SJSA1 (cell line): ENCODE results near the gene TRIM46. TPM values are rescaled to one million over a fixed set of nuclear protein-coding genes. Genes with fewer than 3 reads are reported as not detected.
A peak's percentile ranks its signal among the peaks of the same experiment; 100 is the strongest.
"Not testable (repeated sequence)": the region's sequence is repeated elsewhere in the genome, so short reads cannot be mapped to it uniquely, and the experiment has no call there.

Experiments used
- DNase-seq, 2 experiments: peaks; one replicate each; pipeline ENCODE4 v3.0.0-alpha.2; 2015 to 2020; ENCODE audit warnings: low spot score in 2 of 2, low read depth in 1 of 2
- H3K27ac ChIP-seq: fragments of 250-450 bp; sonication (Bioruptor Pico); 2 replicates; pipeline ENCODE4 v1.5.1; 2020; ENCODE audit warnings: mild to moderate bottlenecking, moderate library complexity
- H3K27me3 ChIP-seq: fragments of 250-450 bp; sonication (Bioruptor Pico); replicated peaks from 2 replicates; pipeline ENCODE4 v1.5.1; 2020; ENCODE audit warnings: mild to moderate bottlenecking, moderate library complexity
- H3K36me3 ChIP-seq: fragments of 250-450 bp; sonication (Bioruptor Pico); 2 replicates; pipeline ENCODE4 v1.5.1; 2020; ENCODE audit warnings: mild to moderate bottlenecking
- H3K4me1 ChIP-seq: fragments of 250-450 bp; sonication (Bioruptor Pico); replicated peaks from 2 replicates; pipeline ENCODE4 v1.6.1; 2021; ENCODE audit warnings: mild to moderate bottlenecking
- H3K4me3 ChIP-seq: fragments of 250-450 bp; sonication (Bioruptor Pico); 2 replicates; pipeline ENCODE4 v1.5.1; 2020; ENCODE audit warnings: mild to moderate bottlenecking
- H3K9me3 ChIP-seq: fragments of 250-450 bp; sonication (Bioruptor Pico); replicated peaks from 2 replicates; pipeline ENCODE4 v1.5.1; 2020; ENCODE audit warnings: mild to moderate bottlenecking
- total RNA-seq: library from RNA; depleted of rRNA; stranded (reverse); fragments of >200 nt; shearing (Covaris generic); gene quantifications from 2 replicates; pipeline ENCODE4 v1.2.3, GENCODE V29; 2014

The TRIM46 gene
- total RNA-seq, 1 experiment from 2014 or later = 0.21 TPM

DNA sequence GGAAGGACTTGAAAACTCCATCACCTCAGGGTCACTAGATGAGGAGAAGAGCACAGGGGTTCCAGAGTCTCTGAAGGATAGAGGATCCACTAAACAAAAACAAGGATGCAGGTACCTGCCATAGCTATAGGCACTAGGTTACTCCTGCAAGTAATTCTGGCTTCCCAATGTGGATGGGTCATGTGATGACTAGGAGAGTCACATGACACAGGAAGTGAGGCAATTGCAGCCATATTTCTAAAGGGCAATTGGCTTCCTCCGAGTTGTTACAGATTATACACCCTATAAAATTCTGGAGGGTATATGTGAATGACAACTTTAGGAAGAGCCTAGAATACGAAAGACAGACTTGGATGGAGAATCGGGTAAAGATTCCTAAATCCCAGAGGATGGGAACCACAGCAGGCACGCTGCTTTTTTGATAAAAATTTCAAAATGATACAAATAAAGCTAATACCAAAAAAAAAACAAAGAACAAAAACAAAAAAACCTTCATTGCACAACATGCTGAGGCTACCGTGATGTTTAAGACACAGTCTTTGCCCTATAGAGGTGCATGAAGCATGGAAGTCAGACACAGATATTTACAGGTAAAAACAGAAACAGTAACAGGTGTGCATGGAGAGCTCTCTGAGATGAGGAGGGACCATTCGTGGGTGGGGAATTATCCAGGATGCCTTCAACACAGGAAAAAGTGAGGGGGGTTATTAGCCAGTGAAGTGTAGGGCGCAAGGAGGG is 45.4 kb downstream of the TRIM46 start:
- peaks cover 12% of the 10 kb centered on the region for H3K4me1 ChIP-seq
- peaks cover 13% of the 10 kb centered on the region for H3K36me3 ChIP-seq
- no peaks in the 10 kb centered on the region for H3K27me3 ChIP-seq
- no peak overlapping the region for H3K27ac ChIP-seq
- no peaks in the 10 kb centered on the region for H3K9me3 ChIP-seq
- no peak for DNase-seq
- no peak overlapping the region for H3K4me3 ChIP-seq

DNA sequence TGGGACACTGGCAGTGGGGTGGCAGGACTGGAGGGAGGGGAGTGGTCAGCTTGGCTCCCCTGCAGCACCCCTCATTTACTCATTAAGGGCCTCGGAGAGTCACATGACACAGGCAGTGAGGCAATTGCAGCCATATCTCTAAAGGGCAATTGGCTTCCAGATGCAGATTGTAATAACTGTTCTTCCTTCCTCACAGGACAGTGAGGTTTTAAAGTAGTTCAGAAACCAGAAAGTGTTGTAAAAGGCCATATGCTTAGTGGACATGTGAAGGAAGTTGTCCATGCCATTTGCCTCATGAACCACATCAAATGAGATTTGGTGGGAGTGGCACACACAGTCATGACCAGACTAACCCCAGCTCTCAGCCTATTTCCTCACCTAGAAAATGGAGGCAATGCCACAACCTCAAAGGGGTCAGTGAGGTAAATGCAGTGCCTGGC is 46.0 kb downstream of the TRIM46 start:
- H3K36me3 ChIP-seq = peaks cover 15% of the 10 kb centered on the region
- no peaks in the 10 kb centered on the region for H3K9me3 ChIP-seq
- peaks cover 18% of the 10 kb centered on the region for H3K4me1 ChIP-seq
- no peak overlapping the region for H3K4me3 ChIP-seq
- no peak overlapping the region for H3K27ac ChIP-seq
- H3K27me3 ChIP-seq = no peaks in the 10 kb centered on the region
- DNase-seq = no peak

DNA sequence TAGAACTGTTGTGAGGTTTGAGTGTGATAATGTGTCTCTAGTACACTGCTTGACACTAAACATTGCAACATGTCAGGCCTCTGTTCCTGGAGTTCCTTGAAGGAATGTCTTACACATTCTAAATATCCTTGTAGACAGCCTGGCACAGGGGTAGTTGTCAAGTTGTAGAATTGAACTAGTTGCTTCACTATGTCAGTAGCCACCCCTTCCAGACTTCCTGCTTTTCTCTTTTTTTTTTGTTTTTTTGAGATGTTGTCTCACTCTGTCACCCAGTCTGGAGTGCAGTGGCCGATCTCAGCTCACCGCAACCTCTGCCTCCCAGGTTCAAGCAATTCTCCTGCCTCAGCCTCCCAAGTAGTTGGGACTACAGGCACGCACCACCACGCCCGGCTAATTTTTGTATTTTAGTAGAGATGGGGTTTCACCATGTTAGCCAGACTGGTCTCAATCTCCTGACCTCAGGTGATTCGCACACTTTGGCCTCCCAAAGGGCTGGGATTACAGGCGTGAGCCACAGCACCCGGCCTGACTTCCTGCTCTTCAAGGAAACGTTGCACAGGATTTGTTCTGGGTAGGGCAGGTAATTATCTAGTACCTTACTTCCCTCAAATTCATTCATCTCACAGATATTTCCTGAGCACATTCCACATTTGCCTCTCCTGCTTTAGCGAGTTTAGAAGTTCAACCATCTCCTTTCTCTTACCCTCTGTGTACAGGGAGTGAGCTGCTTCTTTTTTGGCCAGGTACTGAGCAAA is 46.7 kb downstream of the TRIM46 start:
- H3K36me3 ChIP-seq = peaks cover 15% of the 10 kb centered on the region
- not testable (repeated sequence) for H3K27me3 ChIP-seq, H3K9me3 ChIP-seq, H3K4me3 ChIP-seq, H3K27ac ChIP-seq, DNase-seq
- peaks cover 26% of the 10 kb centered on the region for H3K4me1 ChIP-seq

DNA sequence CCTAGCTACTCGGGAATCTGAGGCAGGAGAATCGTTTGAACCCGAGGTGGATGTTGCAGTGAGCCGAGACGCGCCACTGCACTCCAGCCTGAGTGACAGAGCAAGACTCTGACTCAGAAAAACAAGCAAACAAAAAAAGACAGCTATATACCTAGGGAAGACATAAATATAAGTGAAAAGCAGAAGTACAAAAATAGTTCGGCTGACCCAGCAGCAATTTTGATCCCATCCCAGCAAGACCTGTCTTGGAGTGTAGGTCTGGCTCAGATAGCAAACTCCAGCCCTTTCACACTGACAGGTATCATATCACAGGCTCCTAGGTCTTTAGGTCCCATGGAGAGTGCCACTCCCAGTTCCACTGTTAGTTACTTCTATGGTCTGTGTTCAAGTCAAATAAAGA is 49.4 kb downstream of the TRIM46 start:
- H3K4me1 ChIP-seq = peaks cover 43% of the 10 kb centered on the region
- H3K27ac ChIP-seq = no peak overlapping the region
- H3K4me3 ChIP-seq = no peak overlapping the region
- no peak for DNase-seq
- no peaks in the 10 kb centered on the region for H3K9me3 ChIP-seq
- no peaks in the 10 kb centered on the region for H3K27me3 ChIP-seq
- H3K36me3 ChIP-seq = peaks cover 4% of the 10 kb centered on the region

DNA sequence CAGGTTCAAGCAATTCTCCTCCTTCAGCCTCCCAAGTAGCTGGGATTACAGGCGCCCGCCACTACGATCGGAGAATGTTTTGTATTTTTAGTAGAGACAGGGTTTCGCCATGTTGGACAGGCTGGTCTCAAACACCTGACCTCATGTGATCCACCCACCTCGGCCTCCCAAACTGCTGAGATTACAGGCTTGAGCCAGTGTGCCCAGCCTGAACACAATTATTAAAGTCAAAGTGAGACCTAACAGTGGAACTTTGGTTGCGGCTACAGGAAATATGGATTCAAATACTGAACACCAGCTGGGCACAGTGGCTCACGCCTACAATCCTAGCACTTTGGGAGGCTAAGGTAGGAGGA is 51.7 kb downstream of the TRIM46 start:
- peaks cover 46% of the 10 kb centered on the region for H3K4me1 ChIP-seq
- not testable (repeated sequence) for H3K9me3 ChIP-seq, H3K4me3 ChIP-seq, H3K27me3 ChIP-seq, DNase-seq, H3K36me3 ChIP-seq
- H3K27ac ChIP-seq = peak overlapping the region; percentile 99

DNA sequence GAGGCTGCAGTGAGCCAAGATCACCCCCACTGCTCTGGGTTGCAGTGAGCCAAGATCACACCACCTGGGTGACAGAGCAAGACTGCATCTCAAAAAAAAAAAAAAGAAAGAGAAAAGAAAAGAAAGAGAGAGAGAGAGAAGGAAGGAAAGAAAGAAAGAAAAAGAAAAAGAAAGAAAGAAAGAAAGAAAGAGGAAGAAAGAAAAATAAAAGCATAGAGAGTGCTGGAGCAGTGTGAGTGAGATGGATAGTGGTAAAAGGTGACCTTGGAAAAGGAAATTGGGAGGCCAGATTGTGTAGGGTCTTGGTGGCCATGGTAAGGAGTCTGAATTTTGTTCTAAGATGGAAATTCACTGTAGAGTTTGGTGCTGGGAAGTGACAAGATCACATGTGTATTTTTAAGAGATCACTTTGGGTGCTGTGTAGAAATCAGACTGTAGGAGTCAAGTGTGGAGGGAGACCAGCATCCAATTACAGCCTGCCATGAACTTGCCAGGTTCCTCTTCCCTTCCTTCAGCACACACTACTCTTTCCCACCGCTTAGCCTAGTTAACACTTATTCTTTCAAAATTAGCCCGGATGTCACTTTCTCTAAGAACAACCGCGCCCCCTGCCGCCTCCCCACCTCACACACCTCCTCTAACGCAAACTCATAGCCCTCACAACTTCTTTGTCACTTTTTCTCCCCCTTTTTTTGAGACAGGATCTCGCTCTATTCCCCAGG is 52.7 kb downstream of the TRIM46 start:
- Histone ChIP-seq H3K27ac (peak overlapping the region; percentile 73), H3K9me3 (no peaks in the 10 kb centered on the region), H3K4me1 (peaks cover 46% of the 10 kb centered on the region), H3K27me3 (no peaks in the 10 kb centered on the region), H3K36me3 (peaks cover 3% of the 10 kb centered on the region; the same call in 1 of the 2 replicates), H3K4me3 (peak overlapping the region; percentile 47)
- peak; percentile 82 to 94 for DNase-seq

DNA sequence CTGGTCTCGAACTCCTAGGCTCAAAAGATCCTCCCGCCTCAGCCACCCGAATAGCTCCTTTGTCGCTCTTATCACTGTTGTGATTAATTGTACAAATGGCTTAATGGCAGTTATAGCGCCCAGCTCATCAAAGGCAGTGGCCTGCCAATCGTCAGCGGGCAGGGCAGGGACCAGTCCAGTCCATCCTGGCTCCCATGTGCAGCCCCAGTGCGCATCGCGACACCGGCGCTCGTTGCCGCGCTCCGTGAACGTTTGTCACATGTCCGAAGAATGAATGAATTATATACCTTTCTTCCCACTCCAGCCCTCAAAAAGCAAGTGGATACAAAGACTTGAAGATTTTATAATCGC is 53.2 kb downstream of the TRIM46 start:
- peaks cover 3% of the 10 kb centered on the region; the same call in 1 of the 2 replicates for H3K36me3 ChIP-seq
- H3K27me3 ChIP-seq = no peaks in the 10 kb centered on the region
- H3K9me3 ChIP-seq = no peaks in the 10 kb centered on the region
- peak; percentile 74 to 86 for DNase-seq
- H3K4me3 ChIP-seq = peak overlapping the region; percentile 47
- peaks cover 46% of the 10 kb centered on the region for H3K4me1 ChIP-seq
- peak overlapping the region; percentile 73 for H3K27ac ChIP-seq

DNA sequence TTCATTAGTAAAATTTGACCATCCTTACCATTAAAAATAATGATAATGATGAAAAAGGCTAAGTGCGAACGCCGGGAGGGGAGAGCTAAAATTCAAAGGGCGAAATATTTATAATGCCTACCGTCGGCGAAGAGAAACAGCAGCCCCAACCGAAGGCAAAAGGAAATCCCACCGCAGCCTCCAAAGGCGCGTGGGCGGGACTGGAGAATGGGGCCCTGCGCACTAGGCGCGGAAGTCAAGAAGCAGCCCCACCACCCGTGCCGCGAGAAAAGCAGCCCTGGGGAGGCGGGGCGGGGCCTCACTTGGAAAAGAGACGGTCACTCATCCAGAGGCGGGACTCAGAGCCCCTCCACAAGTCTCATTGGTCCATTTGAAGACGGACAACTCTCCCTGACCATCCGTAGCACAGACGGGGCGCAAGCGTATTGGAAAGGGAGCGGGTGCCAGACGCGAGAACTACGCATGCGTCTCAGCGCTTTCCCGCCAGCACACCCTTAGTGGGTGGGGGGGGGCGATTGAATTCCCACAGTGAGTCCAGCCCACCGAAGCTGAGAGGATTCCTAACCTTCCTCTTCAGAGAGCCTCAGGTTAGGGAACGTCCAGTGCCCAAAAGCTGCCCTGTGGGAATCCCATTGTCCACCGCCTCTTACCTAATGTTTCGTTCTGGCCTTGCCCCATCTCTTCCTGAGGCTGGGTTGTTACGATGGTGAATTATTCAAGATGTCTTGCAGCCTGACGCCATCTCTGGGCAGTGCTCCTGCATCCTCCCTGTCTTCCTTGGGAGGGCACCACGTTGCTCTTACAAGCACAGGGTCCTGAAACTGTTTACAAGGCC is 53.8 kb downstream of the TRIM46 start:
- Histone ChIP-seq H3K4me3 (peak overlapping the region; percentile 47), H3K36me3 (peaks cover 3% of the 10 kb centered on the region; the same call in 1 of the 2 replicates), H3K4me1 (peaks cover 49% of the 10 kb centered on the region), H3K27ac (peak overlapping the region; percentile 73), H3K9me3 (no peaks in the 10 kb centered on the region), H3K27me3 (no peaks in the 10 kb centered on the region)
- peak; percentile 100 for DNase-seq

DNA sequence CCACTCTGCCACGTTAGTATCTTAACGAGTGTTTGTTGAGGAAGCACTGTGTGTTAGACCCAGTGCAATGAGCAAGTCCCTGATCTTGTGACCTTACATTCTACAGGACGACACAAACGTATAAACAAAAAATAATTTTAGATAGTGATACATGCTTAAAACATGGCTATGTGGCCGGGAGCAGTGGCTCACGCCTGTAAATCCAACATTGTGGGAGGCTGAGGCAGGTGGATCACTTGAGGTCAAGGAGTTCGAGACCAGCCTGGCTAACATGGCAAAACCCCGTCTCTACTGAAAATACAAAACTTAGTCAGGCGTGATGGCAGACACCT is 54.4 kb downstream of the TRIM46 start:
- no peak for DNase-seq
- peak overlapping the region; percentile 47 for H3K4me3 ChIP-seq
- no peaks in the 10 kb centered on the region for H3K9me3 ChIP-seq
- peaks cover 3% of the 10 kb centered on the region; the same call in 1 of the 2 replicates for H3K36me3 ChIP-seq
- H3K27me3 ChIP-seq = no peaks in the 10 kb centered on the region
- H3K27ac ChIP-seq = peak overlapping the region; percentile 57
- peaks cover 47% of the 10 kb centered on the region for H3K4me1 ChIP-seq

DNA sequence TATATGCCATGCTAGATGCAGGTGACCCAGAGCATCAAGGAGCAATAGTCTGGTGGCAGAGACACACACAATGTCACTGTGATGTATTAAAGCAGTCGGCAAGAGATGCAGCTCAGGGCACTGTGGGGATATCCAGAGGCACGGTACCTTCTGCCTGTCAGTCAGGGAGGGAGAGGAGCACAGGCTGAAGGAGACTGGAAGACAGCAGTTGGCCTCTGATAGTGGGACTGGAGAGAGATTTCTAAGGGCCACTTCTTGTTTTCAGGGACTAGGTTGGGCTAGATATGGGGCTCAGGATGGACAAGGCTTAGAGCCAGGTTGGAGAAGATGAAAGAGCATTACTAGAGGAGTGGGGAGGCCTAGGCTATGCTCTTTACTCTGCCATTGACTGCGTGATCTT is 57.7 kb downstream of the TRIM46 start:
- H3K4me3 ChIP-seq, H3K27ac ChIP-seq, H3K9me3 ChIP-seq, H3K36me3 ChIP-seq, DNase-seq, H3K27me3 ChIP-seq: not testable (repeated sequence)
- peaks cover 14% of the 10 kb centered on the region for H3K4me1 ChIP-seq

DNA sequence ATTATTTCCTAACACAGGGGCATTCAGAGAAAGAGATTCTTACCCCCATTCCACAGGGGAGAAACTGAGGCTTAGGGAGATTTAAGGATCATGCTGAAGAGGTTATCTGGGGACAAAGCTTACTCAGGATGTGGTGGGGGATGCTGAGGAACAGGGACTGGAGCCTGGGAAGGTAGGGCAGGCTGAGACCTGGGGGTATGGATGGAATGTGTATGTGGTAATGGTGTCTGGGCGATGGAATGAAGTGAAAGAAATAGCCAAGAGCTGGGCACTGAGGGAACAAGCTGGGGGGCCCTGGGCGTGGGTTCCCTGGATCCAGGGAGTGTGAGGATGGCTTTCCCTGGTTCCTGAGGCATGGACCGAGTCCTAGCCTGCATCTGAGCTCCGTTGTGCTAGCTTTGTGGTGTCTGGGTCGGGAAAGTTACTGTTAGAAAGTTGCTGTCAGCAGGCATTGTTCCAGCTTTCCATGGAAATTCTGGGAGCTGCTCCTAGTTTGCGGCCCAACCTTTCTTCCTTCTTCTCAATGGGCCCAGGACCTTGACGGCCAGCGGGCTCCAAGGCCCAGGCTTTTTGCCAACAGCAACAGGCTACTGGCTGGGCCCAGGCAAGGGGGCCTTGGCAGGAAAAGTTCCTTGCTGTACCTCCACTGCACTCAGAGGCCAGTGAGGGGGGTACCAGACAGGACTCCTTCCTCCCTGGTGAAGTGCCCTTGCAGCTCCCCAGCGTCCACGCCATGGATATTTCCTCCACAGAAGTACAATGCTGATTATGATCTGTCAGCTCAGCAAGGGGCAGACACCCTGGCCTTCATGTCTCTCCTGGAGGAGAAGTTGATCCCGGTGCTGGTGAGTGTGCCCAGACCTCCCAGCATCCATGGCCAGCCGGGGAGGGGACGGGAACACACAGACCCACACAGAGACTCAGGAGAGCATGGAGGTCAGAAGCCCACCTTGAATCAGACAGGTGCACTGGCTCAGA is 58.6 kb downstream of the TRIM46 start:
- not testable (repeated sequence) for DNase-seq
- H3K27ac ChIP-seq = 0 out of 2 replicates have a peak overlapping the region, but pooled peaks have one; percentile 25

DNA sequence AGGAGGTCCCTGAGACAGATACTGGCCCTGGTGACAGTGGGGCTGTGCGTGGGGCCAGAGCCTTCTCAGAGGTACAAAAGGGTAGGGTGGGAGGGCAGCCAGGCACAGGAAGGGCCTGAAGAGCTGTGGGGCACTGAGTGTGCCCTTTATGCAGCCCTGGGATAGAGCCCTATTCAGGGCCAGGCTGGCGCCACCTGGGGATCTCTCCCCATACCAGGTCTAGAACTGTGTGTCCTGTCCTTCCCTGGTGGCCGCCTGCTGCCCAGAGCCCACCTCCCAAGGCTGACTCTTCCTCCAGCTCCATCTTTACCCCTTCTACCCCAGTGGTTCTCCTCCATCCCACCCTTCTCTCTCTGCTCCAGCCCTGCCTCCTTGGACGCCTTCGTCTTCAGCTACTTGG is 59.9 kb downstream of the TRIM46 start:
- DNase-seq, H3K27me3 ChIP-seq, H3K27ac ChIP-seq, H3K4me1 ChIP-seq, H3K9me3 ChIP-seq, H3K4me3 ChIP-seq: not testable (repeated sequence)
- peaks cover 13% of the 10 kb centered on the region for H3K36me3 ChIP-seq

More for the DNA sequence above, 58.6 kb downstream of the TRIM46 start:
- not testable (repeated sequence) for H3K9me3 ChIP-seq, H3K27me3 ChIP-seq, H3K4me3 ChIP-seq
- Histone ChIP-seq H3K4me1 (peaks cover 12% of the 10 kb centered on the region), H3K36me3 (peaks cover 11% of the 10 kb centered on the region)
